PC-9 (cell line): Measurements from ENCODE around the gene QDPR.

Source experiments
- CTCF ChIP-seq: fragments of 200-600 bp; sonication (generic); conservative IDR thresholded peaks from 2 replicates; pipeline ENCODE4 v1.6.1; 2017; ENCODE audit warnings: mixed run types, antibody characterized with exemption, mild to moderate bottlenecking, moderate library complexity
- EZH2 ChIP-seq: fragments of 200-600 bp; sonication (generic); IDR thresholded peaks from 2 replicates; pipeline ENCODE4 v1.8.0; 2017; ENCODE audit warnings: antibody characterized with exemption, low read depth

- no peak for TF ChIP-seq CTCF
- TF ChIP-seq EZH2 = no peak
These were observed 29.2 kb downstream of the QDPR start for GRCh38 chr4:17482716-17483115.
